Small intestine (tissue), 7 donors: ENCODE data around the gene PDE7B. TPM values are rescaled to one million over a fixed set of nuclear protein-coding genes. Genes with fewer than 3 reads are reported as not detected.

ENCODE experiments used
- DNase-seq, 2 donors: peaks; one replicate each; pipeline versions ENCODE4 v3.0.0 to v3.0.0-alpha.2; 2013
- FAIRE-seq: peaks from 2 replicates; lab custom pipeline; 2012; peaks lifted over from hg19 to GRCh38; lab: Jason Lieb, UNC
- H3K27ac ChIP-seq, 3 donors: one replicate each; pipeline ENCODE4 v1.5.1; 2013; ENCODE audit warnings: low read length in 2 of 3, mild to moderate bottlenecking in 2 of 3, control low read depth in 1 of 3, inconsistent platforms in 1 of 3, low read depth in 1 of 3, moderate library complexity in 1 of 3
- H3K27me3 ChIP-seq, 3 donors: one replicate each; pipeline ENCODE4 v1.6.1; 2013; ENCODE audit warnings: low read length in 3 of 3, inconsistent platforms in 1 of 3; ENCODE audit not compliant: control insufficient read depth in 3 of 3, insufficient read depth in 3 of 3
- H3K36me3 ChIP-seq, 3 donors: one replicate each; pipeline ENCODE4 v1.6.1; 2013; ENCODE audit warnings: low read length in 3 of 3, inconsistent platforms in 1 of 3, low read depth in 1 of 3, mild to moderate bottlenecking in 1 of 3, moderate library complexity in 1 of 3; ENCODE audit not compliant: control insufficient read depth in 3 of 3, insufficient read depth in 2 of 3
- H3K4me1 ChIP-seq, 3 donors: one replicate each; pipeline ENCODE4 v1.6.1; 2013; ENCODE audit warnings: low read length in 2 of 3, inconsistent platforms in 1 of 3, low read depth in 1 of 3, mild to moderate bottlenecking in 1 of 3, moderate library complexity in 1 of 3; ENCODE audit not compliant: control insufficient read depth in 3 of 3, insufficient read depth in 2 of 3
- H3K4me3 ChIP-seq, 3 donors: one replicate each; pipeline ENCODE4 v1.5.1; 2013; ENCODE audit warnings: low read length in 3 of 3, control low read depth in 1 of 3, inconsistent platforms in 1 of 3, low read depth in 1 of 3, mild to moderate bottlenecking in 1 of 3, moderate library complexity in 1 of 3
- H3K9me3 ChIP-seq, 2 donors: one replicate each; pipeline ENCODE4 v1.6.1; 2013; ENCODE audit warnings: low read depth in 1 of 2, low read length in 1 of 2; ENCODE audit not compliant: control insufficient read depth in 2 of 2, insufficient read depth in 1 of 2
- WGBS, 3 donors: extraction: QIAGEN DNeasy Blood & Tissue Kit; methylation state at CpG; one replicate each; pipeline ENCODE4 v1.1.7; 2013; 5-methylcytosine and 5-hydroxymethylcytosine counted together
- polyA plus RNA-seq, 4 donors: library from polyadenylated mRNA; stranded (reverse) in 3 of 4; unstranded in 1 of 4; fragments of 200-250 nt in 3 of 4; fragments of 120-200 nt in 1 of 4; gene quantifications; one replicate each; pipeline versions ENCODE4 v1.2.1 to v1.2.3, GENCODE V29; 2013
- donor health status: healthy with polysubstance abuse.
- donor health status: control.
- donor health status: control.
- donor health status: Bipolar disorder and iron deficiency.
- donor health status: healthy.

Gene PDE7B
- polyA plus RNA-seq, 4 donors = 0.22 to 1.4 (median 0.82) TPM

DNA sequence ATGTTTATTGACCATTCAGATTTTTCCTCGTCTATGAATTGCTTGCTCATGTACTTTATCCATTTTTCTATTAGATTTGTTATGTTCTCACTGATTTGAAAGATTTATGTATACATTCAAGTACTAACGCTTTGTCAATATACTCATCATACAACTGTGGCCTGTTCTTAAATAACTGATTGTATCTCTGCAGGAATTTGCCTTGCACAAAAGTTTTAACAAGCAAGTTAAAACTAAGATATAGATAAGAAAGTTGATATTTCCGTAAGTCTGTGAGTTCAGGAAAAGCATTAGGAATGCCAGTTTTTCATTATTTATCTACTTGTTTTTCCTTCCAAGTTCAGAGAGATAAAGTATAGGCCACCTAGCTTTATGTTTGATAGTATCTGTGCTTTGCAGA, 95.2 kb downstream of the PDE7B start:
- H3K4me3 ChIP-seq = no peak overlapping the region
- DNase-seq = no peak
- no peaks in the 10 kb centered on the region for H3K9me3 ChIP-seq
- H3K4me1 ChIP-seq = no peaks in the 10 kb centered on the region
- H3K36me3 ChIP-seq = no peaks in the 10 kb centered on the region
- H3K27me3 ChIP-seq = no peaks in the 10 kb centered on the region
- H3K27ac ChIP-seq = no peak overlapping the region
- WGBS, 3 donors = 82 to 89% (median 84%) methylated on average over 3 of the region's 3 CpGs
- FAIRE-seq = no peak

DNA sequence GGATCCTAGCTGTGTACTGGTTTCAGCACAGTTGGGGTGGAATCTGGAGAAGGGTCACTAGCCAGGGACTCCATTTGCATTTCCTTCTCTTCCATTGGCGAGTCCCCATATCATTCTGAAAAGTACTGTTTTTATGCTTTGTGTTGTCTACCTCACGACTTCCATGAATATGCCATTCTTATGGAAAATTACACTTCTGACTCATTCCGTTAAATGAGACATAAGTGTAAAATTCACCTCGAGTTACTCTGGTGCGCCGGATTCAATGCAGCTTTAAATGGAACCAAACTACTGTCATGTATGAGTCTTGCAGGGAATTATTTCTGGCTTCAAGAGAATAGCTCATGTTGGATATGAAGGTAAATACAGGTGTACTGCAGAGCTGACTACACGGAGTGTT, 99.2 kb downstream of the PDE7B start:
- 80 to 93% (median 89%) methylated on average over 7 of the region's 7 CpGs for WGBS, 3 donors
- DNase-seq (no peak), FAIRE-seq (no peak)
- H3K4me1 ChIP-seq = no peaks in the 10 kb centered on the region
- H3K4me3 ChIP-seq = no peak overlapping the region
- H3K9me3 ChIP-seq = no peaks in the 10 kb centered on the region
- H3K27ac ChIP-seq = no peak overlapping the region
- no peaks in the 10 kb centered on the region for H3K27me3 ChIP-seq
- H3K36me3 ChIP-seq = no peaks in the 10 kb centered on the region

DNA sequence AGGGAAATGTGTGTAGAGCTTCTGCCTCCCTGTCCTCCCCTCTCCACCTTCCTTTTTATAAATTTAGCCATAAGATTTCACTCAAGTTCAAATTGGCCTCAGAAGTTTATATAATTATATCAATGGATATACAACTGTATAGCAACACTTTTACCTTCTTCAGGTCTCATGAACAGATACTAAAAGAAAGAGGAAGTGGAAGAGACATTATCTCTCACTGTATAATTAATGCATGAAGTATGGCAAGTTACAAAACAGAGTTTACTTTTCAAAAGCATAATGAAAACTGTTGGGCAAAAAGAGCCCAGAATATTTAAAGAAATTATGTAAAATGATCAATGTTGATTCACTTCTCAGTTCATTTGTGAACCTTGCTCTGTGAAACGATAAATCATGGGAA, 99.7 kb downstream of the PDE7B start:
- DNase-seq = no peak
- Histone ChIP-seq H3K27me3 (no peaks in the 10 kb centered on the region), H3K9me3 (no peaks in the 10 kb centered on the region), H3K27ac (no peak overlapping the region), H3K4me3 (no peak overlapping the region), H3K4me1 (no peaks in the 10 kb centered on the region), H3K36me3 (no peaks in the 10 kb centered on the region)
- no peak for FAIRE-seq
- WGBS, 3 donors = 63 to 83% (median 83%) methylated on average over 1 of the region's 1 CpG

DNA sequence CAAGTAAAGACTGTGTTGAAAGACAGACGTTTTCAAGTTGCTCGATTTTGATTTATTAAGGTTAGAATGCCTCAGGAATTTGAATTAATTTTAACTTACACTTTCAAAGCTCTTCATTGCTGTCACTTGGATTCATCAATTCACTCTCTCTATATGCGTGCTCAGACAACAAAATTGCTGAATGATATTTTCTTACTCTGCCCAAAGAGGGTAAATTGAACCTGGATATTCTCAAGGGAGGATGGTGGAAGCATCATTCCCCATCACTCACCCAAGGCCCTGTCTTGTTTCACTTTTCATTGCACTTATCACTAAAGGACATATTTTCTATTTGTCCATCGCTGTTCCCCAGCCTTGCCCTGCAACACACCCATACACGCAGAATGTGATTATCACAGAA, 102.3 kb downstream of the PDE7B start:
- Histone ChIP-seq H3K36me3 (no peaks in the 10 kb centered on the region), H3K4me3 (no peak overlapping the region), H3K9me3 (no peaks in the 10 kb centered on the region), H3K27ac (no peak overlapping the region), H3K27me3 (no peaks in the 10 kb centered on the region), H3K4me1 (no peaks in the 10 kb centered on the region)
- FAIRE-seq (no peak), DNase-seq (no peak)
- WGBS, 3 donors = 84 to 89% (median 87%) methylated on average over 5 of the region's 5 CpGs

DNA sequence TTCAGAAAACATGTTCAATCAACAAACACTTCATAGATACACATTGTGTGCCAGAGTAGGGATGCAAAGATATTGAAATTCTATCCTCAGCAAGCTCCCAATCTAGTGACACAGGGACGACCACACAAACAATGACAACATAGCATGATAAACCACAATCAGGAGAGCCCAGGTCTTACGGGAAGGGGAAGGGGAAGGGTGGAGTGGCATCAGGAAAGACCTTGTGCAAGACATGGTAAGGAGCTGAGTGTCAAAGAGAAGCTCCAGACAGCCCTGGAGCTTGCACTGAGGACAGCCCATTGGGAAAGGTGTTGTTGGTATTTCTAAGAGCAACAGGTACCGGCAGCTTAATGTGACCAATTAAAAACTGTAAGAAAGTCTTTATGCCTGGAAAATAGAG, 103.6 kb downstream of the PDE7B start:
- no peak for FAIRE-seq
- DNase-seq = no peak
- Histone ChIP-seq H3K4me3 (no peak overlapping the region), H3K27me3 (no peaks in the 10 kb centered on the region), H3K36me3 (no peaks in the 10 kb centered on the region), H3K4me1 (no peaks in the 10 kb centered on the region), H3K9me3 (no peaks in the 10 kb centered on the region), H3K27ac (no peak overlapping the region)
- 57 to 83% (median 83%) methylated on average over 3 of the region's 3 CpGs for WGBS, 3 donors

DNA sequence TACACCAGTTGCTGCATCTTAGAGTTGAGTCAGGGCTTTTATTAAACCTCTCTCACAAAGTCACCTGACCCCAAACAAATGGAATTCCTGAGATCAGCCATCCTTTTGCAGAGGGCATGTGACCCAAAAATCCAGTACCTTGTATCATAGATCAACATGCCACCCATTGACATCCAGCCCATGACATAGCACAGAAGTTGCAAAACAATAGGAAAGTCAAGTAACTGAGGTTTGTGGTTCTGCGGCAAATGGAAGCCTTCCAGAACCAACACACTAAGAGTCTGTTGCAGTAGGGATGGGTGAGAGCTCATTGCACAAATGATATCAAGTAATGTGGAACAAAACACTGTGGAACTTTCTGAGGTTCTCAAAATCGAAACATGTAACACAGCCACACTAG, 111.2 kb downstream of the PDE7B start:
- FAIRE-seq = no peak
- DNase-seq = no peak
- WGBS, 3 donors = 80 to 98% (median 89%) methylated on average over 2 of the region's 2 CpGs

DNA sequence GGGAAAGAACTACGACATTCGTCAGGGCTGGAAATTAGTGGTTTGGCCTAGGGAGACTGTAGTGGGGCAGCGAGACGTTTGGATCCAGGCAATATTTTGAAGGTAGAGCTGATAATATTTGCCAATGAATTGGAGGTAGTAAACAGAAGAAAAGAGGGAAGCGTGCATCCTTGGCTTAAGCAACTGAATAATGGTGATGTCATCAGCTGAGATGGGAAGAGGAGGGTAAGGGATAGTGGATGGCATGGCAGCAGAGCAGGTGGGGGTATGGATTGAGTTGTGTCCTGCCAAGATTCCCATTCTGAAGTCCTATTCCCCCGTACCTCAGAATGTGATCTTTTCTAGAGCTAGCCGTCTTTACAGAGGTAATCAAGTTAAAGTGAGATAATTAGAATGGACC, 119.2 kb downstream of the PDE7B start:
- no peaks in the 10 kb centered on the region for H3K27me3 ChIP-seq
- DNase-seq (no peak), FAIRE-seq (no peak)
- WGBS, 3 donors = 87 to 92% (median 89%) methylated on average over 7 of the region's 7 CpGs
- no peak overlapping the region for H3K4me3 ChIP-seq
- H3K36me3 ChIP-seq = no peaks in the 10 kb centered on the region
- no peaks in the 10 kb centered on the region for H3K4me1 ChIP-seq
- no peak overlapping the region for H3K27ac ChIP-seq
- H3K9me3 ChIP-seq = no peaks in the 10 kb centered on the region

More for the DNA sequence above, 111.2 kb downstream of the PDE7B start:
- Histone ChIP-seq H3K36me3 (no peaks in the 10 kb centered on the region), H3K27ac (no peak overlapping the region), H3K4me1 (no peaks in the 10 kb centered on the region), H3K4me3 (no peak overlapping the region), H3K9me3 (peaks cover 0 to 3% of the 10 kb centered on the region in 2 donors), H3K27me3 (no peaks in the 10 kb centered on the region)

DNA sequence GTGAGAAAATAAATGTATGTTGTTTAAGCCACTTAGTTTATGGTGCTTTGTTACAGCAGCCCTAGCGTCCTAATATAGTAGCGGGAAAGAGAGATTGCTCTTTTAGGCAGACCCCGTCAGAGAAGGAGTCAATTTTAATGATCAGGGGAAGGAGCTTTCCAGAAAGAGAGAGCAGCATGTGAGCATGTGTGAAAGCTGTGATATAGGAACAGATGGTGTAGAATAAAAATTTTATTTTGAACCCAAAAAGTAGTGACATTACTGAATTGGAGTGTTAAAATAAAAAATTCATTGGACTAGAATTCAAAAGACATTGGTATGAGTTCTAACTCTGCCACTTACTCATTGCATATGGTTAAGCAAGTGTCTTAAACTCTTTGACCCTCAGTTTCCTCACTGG, 119.8 kb downstream of the PDE7B start:
- 92 to 96% (median 95%) methylated on average over 3 of the region's 3 CpGs for WGBS, 3 donors
- Histone ChIP-seq H3K36me3 (no peaks in the 10 kb centered on the region), H3K4me3 (no peak overlapping the region), H3K4me1 (no peaks in the 10 kb centered on the region), H3K27me3 (no peaks in the 10 kb centered on the region), H3K9me3 (no peaks in the 10 kb centered on the region), H3K27ac (no peak overlapping the region)
- no peak for DNase-seq
- no peak for FAIRE-seq

DNA sequence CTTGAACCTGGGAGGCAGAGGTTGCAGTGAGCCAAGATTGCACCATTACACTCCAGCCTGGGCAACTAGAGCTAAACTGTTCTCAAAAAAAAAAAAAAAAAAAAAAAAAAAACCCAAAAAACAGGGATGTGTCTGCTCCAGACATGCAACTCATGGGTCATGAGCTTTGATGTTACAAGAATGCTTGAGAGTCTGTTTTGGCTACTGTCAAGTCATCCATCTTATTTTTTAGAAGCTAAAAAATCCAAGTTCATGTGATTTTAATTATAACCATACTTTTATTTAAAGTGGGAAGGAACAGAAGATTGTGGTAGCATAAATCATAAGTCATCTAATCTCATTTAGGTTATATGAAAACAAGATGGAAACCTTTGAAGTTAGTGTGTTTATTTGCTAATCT, 120.6 kb downstream of the PDE7B start:
- Histone ChIP-seq H3K9me3 (no peaks in the 10 kb centered on the region), H3K27me3 (no peaks in the 10 kb centered on the region), H3K4me3 (no peak overlapping the region), H3K36me3 (no peaks in the 10 kb centered on the region), H3K27ac (no peak overlapping the region), H3K4me1 (no peaks in the 10 kb centered on the region)
- DNase-seq = no peak
- no peak for FAIRE-seq
